GM23248 (cell line): ENCODE measurements around the gene ZNF816.
"Not testable (repeated sequence)": the region's sequence is repeated elsewhere in the genome, so short reads cannot be mapped to it uniquely, and the experiment has no call there.

Experiments used
- EZH2 ChIP-seq: fragments of 200-600 bp; sonication (generic); IDR thresholded peaks from 2 replicates; pipeline ENCODE4 v1.6.1; 2018; ENCODE audit warnings: antibody characterized with exemption, mild to moderate bottlenecking; ENCODE audit not compliant: insufficient read depth, poor library complexity, severe bottlenecking
- EZH2phosphoT487 ChIP-seq: fragments of 200-600 bp; sonication (generic); IDR thresholded peaks from 2 replicates; pipeline ENCODE4 v1.6.1; 2018; ENCODE audit warnings: antibody characterized with exemption, moderate library complexity, mild to moderate bottlenecking, low read depth; ENCODE audit not compliant: insufficient read depth

- TF ChIP-seq EZH2, EZH2phosphoT487: not testable (repeated sequence)
Measured at GRCh38 chr19:52941523-52941922, 21.2 kb downstream of the ZNF816 start.
